OCI-M2 (cell line): Measurements from ENCODE around the gene TBRG1.

Experiments used
- DNase-seq: peaks from one replicate; lab custom pipeline; 2025; ENCODE audit not compliant: unreplicated experiment; lab: John Stamatoyannopoulos, UW

Gene TBRG1

GRCh38 chr11:124658501-124658900, 35.8 kb downstream of the TBRG1 start:
- DNase-seq: no peak

GRCh38 chr11:124658986-124659385, 36.3 kb downstream of the TBRG1 start:
- DNase-seq: no peak

- no peak for DNase-seq
Measured at GRCh38 chr11:124661553-124661952, 38.9 kb downstream of the TBRG1 start.

GRCh38 chr11:124662106-124662505, 39.4 kb downstream of the TBRG1 start:
- no peak for DNase-seq

GRCh38 chr11:124663861-124664260, 41.2 kb downstream of the TBRG1 start:
- DNase-seq: no peak

GRCh38 chr11:124667601-124668000, 44.9 kb downstream of the TBRG1 start:
- DNase-seq: no peak

- no peak for DNase-seq
Measured at GRCh38 chr11:124669193-124669592, 46.5 kb downstream of the TBRG1 start.

DNA sequence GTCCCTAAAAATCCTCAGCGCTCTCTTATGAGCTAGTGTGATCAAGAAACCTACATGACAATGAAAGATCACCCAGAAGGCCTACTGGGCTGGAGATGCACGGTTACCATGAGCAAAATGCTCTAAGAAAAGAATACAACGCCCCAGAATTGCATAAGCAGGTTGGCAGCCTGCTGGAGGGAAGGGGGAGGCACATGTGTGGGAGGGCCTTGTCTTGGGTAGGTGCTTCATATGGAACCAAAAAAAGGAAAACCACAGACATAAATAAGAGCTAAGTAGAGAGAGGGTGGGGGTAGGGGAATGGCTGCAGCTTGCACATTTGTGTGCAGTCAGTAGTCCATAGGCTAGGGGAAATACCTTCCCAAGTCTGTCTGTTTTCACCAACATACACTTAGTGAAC, 48.1 kb downstream of the TBRG1 start:
- no peak for DNase-seq

- no peak for DNase-seq
Measured at GRCh38 chr11:124672536-124673215, 50.0 kb downstream of the TBRG1 start.

GRCh38 chr11:124673333-124674167, 50.9 kb downstream of the TBRG1 start, which contains the start of the genes SIAE and SPA17:
TSS of gene SIAE (minus strand) at chr11:124673739. CDS start at chr11:124673708, 31 bp downstream.
TSS of gene SPA17 (plus strand) at chr11:124673904. CDS start at chr11:124675265, 1,361 bp downstream.
- DNase-seq: peak; percentile 40

- no peak for DNase-seq
Measured at GRCh38 chr11:124674168-124674517, 51.5 kb downstream of the TBRG1 start.

DNA sequence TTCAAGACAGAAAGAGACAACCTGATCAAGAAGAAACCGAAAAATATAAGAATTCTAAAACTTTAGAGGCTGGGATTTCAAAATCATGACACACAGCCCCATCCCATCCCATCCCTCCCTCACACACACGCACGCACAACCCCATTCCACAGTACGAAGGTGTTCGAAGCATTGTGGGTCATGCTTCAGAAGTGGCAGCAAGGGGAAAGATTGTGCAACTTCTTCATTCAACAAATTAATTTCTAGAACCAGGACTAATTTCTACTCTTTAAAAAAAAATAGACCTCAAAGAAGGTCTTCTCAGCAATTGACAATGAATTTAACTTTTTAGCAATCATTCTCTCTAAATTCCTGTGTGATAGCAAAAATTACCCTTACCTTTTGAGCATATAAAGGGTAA, 51.9 kb downstream of the TBRG1 start:
- no peak for DNase-seq

DNA sequence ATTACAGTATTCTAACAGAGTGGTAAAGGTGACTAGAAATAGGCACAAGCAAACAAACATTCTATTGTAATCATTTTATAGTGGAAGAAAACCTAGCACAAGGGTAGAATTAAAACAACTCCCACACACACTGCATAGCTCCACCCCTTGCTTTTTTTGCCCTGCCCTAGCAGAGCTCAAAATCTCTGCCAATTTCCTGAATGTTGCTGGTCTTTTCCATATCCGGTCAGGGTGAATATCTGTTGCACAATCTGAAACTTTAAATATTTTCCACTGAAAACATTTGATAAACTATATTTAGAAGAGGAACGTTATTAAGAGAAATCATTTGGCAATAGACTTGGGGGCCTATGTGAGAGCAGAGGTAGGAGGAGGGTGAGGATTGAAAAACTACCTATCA, 53.7 kb downstream of the TBRG1 start:
- no peak for DNase-seq

DNA sequence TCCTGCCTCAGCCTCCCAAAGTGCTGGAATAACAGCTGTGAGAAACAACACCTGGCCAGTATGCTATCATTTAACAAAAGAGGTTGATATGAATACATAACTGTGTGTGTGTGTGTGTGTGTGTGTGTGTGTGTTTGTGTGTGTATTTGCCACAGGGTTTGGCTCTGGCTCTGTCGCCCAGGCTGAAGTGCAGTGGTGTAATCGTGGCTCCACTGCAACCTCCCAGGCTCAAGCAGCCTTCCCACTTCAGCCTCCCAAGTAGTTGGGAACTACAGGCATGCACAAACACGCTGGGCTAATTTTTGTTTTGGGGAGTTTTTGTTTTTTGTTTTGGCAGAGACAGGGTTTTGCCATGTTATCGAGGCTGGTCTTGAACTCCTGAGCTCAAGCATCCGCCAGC, 55.8 kb downstream of the TBRG1 start:
- DNase-seq: no peak

DNA sequence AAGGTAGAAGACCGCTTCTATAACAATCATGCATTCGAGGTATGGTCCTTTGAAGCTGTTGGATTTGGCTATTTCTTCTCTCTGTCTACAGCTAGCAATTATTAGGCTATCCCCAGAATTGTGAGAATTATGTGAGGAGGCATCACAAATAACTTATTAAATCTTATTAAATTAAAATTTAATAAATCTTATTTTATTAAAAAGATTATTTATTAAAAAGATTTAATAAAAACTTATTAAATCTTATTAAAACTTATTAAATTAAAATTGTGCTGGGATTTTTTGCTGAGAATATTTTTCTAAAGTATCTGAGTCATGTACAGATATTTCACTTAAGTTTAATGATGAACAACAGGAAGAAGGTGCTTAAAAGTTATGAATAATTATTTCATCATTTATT, 58.8 kb downstream of the TBRG1 start:
- DNase-seq: no peak

DNA sequence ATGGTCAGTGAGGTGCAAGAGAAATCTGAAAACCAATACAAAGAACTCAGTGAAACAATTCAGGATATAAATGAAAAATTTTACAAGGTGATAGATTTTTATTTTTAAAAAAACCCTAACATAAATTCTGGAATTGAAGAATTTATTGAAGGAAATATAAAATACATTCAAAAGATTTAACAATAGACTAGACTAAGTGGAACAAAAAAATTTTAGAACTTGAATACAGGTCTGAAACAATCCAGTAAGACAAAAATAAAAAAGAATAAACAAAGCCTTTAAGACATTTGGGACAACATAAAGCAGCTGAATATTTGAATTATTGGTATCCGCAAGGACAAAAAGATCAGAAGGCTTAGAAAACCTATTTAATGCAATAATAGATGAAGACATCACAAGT, 59.8 kb downstream of the TBRG1 start:
- DNase-seq: no peak
